Measurements from ENCODE around the gene NEURL1B.

DNA sequence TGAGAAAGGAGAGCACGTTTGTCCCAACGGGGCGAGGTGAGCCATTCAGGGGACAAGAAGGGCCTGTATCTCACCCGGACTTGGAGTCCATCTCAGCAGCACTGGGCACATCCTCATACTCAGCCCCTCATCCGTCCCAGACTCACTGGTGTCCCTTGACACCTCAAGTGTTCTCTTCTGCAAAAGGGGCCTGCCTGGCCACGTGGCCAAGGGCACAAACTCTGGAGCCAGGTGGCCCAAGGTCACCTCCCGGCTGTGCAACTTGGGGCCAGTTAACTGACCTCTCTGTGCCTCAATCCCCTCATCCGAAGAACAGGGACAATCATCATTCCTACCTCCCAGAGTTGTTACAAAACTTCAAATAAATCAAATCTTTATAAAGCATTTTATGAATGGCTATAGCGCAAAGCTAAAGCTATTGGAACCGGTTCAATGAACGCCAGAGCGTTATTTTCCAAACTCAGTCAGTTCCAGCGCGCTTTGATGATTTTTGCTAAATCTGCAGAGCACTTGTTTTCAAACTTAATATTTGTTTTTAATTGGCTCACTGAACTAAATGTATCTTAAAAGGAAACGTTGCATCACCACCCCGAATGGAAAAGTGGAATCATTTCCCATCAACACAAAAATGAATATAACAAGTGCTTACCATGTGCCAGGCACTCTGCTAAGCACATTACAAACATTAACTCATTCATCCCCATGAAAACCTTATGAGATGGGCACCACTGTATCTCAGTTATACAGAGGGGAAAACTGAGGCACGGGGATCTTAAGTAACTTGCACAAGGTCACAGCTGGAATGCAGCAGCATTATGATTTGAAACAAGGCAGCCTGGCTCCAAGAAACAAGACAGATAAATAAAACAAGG is 80.6 kb downstream of the NEURL1B start:
- TF ChIP-seq POLR2A (IDR thresholded peaks at IDR 0.05) = no peak
- TF ChIP-seq, protein P1, sequence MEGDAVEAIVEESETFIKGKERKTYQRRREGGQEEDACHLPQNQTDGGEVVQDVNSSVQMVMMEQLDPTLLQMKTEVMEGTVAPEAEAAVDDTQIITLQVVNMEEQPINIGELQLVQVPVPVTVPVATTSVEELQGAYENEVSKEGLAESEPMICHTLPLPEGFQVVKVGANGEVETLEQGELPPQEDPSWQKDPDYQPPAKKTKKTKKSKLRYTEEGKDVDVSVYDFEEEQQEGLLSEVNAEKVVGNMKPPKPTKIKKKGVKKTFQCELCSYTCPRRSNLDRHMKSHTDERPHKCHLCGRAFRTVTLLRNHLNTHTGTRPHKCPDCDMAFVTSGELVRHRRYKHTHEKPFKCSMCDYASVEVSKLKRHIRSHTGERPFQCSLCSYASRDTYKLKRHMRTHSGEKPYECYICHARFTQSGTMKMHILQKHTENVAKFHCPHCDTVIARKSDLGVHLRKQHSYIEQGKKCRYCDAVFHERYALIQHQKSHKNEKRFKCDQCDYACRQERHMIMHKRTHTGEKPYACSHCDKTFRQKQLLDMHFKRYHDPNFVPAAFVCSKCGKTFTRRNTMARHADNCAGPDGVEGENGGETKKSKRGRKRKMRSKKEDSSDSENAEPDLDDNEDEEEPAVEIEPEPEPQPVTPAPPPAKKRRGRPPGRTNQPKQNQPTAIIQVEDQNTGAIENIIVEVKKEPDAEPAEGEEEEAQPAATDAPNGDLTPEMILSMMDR (IDR thresholded peaks at IDR 0.05 in 4 of 5, conservative IDR thresholded peaks at IDR 0.05 in 1 of 5) = no peak

Measured in gastrocnemius medialis (tissue), 4 donors.